ENCODE data around the gene NAA35. TPM values are rescaled to one million over a fixed set of nuclear protein-coding genes. Genes with fewer than 3 reads are reported as not detected.

Gene NAA35
- total RNA-seq, 1 experiment from 2014 or later, result 33.6 TPM

DNA sequence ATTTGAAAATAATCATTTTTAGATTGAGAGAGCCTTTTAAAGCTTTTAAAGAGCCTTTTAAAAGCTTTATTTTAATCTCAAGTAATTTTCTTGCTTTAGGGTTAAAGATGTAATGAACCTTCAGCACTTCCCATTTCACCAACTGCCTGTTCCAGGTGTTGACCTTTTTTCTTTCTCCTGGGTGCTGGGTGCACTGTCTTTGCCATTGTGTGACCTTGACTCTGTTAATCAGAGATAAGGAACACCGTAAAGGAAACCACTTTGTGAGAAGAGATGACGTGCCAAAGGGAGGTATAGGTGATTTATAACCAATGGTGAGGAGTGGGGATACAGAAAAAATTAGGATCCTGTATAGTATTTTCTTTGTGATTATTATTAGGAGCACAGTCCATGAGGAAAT lies 68.2 kb downstream of the NAA35 start:
- Histone ChIP-seq H3K4me2 (no peak overlapping the region), H4K20me1 (ENCODE audit: insufficient read depth) (peaks cover 5% of the 10 kb centered on the region; the same call in 1 of the 2 replicates), H3K9me2 (ENCODE audit: insufficient read depth) (no peaks in the 10 kb centered on the region), H3K27me3 (ENCODE audit: insufficient read depth, low read depth) (no peaks in the 10 kb centered on the region), H3F3A (ENCODE audit: insufficient read depth, low read depth) (peaks cover 4% of the 10 kb centered on the region; the same call in 1 of the 2 replicates), H3K4me1 (replicated peaks; ENCODE audit: insufficient read depth) (no peaks in the 10 kb centered on the region), H3K36me3 (ENCODE audit: low read depth) (peaks cover 38% of the 10 kb centered on the region), H2AFZ (no peak overlapping the region), H3K79me2 (ENCODE audit: low read depth) (no peaks in the 10 kb centered on the region), H3K27ac (no peak overlapping the region), H3K9me3 (ENCODE audit: insufficient read depth, low read depth) (0 out of 2 replicates have a peak, but pooled peaks cover 4% of the 10 kb centered on the region), H3K4me3 (no peak overlapping the region)
- intact Hi-C loops (cut with micrococcal nuclease; ENCODE audit: unreplicated experiment), result no loop called here
- ChIA-PET CTCF (no interaction called here), POLR2A (ENCODE audit: unreplicated experiment) (no interaction called here)
- no TSS peak for BruUV-seq (replicated peaks)
- no peak for TF ChIP-seq EZH2 (IDR thresholded peaks at IDR 0.05; ENCODE audit: low read depth)
- TF ChIP-seq, protein P1, sequence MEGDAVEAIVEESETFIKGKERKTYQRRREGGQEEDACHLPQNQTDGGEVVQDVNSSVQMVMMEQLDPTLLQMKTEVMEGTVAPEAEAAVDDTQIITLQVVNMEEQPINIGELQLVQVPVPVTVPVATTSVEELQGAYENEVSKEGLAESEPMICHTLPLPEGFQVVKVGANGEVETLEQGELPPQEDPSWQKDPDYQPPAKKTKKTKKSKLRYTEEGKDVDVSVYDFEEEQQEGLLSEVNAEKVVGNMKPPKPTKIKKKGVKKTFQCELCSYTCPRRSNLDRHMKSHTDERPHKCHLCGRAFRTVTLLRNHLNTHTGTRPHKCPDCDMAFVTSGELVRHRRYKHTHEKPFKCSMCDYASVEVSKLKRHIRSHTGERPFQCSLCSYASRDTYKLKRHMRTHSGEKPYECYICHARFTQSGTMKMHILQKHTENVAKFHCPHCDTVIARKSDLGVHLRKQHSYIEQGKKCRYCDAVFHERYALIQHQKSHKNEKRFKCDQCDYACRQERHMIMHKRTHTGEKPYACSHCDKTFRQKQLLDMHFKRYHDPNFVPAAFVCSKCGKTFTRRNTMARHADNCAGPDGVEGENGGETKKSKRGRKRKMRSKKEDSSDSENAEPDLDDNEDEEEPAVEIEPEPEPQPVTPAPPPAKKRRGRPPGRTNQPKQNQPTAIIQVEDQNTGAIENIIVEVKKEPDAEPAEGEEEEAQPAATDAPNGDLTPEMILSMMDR (conservative IDR thresholded peaks at IDR 0.05), result no peak
- no peak for DNase-seq

- ChIA-PET CTCF (no interaction called here), POLR2A (ENCODE audit: unreplicated experiment) (no interaction called here)
- no peaks in the 10 kb centered on the region for H3K9me3 ChIP-seq (ENCODE audit: insufficient read depth, low read depth)
- DNase-seq, result no peak
- H3K9me2 ChIP-seq (ENCODE audit: insufficient read depth), result no peaks in the 10 kb centered on the region
- intact Hi-C loops (cut with micrococcal nuclease; ENCODE audit: unreplicated experiment), result no loop called here
- no peak overlapping the region for H3K4me3 ChIP-seq
- H3K4me1 ChIP-seq (replicated peaks; ENCODE audit: insufficient read depth), result no peaks in the 10 kb centered on the region
- TF ChIP-seq, protein P1 (conservative IDR thresholded peaks at IDR 0.05), result no peak
- TF ChIP-seq EZH2 (IDR thresholded peaks at IDR 0.05; ENCODE audit: low read depth), result no peak
- H3F3A ChIP-seq (ENCODE audit: insufficient read depth, low read depth), result no peaks in the 10 kb centered on the region; the same call in 1 of the 2 replicates
- BruUV-seq (replicated peaks), result no TSS peak
- peaks cover 45% of the 10 kb centered on the region for H3K36me3 ChIP-seq (ENCODE audit: low read depth)
- no peak overlapping the region for H3K4me2 ChIP-seq
- H3K27me3 ChIP-seq (ENCODE audit: insufficient read depth, low read depth), result no peaks in the 10 kb centered on the region
- H4K20me1 ChIP-seq (ENCODE audit: insufficient read depth), result 0 out of 2 replicates have a peak, but pooled peaks cover 5% of the 10 kb centered on the region
- H3K27ac ChIP-seq, result no peak overlapping the region
- H3K79me2 ChIP-seq (ENCODE audit: low read depth), result no peaks in the 10 kb centered on the region
- H2AFZ ChIP-seq, result no peak overlapping the region
Measured at GRCh38 chr9:86020731-86021130, 79.8 kb downstream of the NAA35 start.

DNA sequence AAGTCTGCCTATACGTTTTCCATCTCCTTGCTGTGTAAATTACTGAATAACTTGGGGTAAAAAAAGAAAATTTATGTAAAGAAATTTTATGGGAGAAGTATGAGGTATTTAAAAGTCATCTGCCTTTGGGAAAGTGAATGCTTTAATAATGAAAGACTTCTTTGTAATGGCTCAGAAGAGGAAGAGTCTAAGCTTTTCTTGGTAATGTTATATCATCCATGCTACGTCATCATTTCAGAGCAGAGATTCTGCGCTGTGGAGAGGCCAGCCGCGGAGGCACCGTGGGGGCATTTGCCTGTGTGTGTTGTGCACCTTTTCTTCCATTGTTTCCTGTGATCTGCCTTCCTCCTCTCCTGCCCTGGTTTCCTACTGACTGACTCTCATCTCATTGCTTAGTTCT lies 80.2 kb downstream of the NAA35 start:
- CTCF ChIA-PET, result no interaction called here

More for the DNA sequence above, 80.2 kb downstream of the NAA35 start:
- H3K4me3 ChIP-seq, result no peak overlapping the region
- no peaks in the 10 kb centered on the region for H3K4me1 ChIP-seq (replicated peaks; ENCODE audit: insufficient read depth)
- H3K79me2 ChIP-seq (ENCODE audit: low read depth), result no peaks in the 10 kb centered on the region
- no peaks in the 10 kb centered on the region for H3K9me2 ChIP-seq (ENCODE audit: insufficient read depth)
- TF ChIP-seq EZH2 (IDR thresholded peaks at IDR 0.05; ENCODE audit: low read depth), result no peak
- TF ChIP-seq, protein P1 (conservative IDR thresholded peaks at IDR 0.05), result no peak
- intact Hi-C loops (cut with micrococcal nuclease; ENCODE audit: unreplicated experiment), result no loop called here
- no peaks in the 10 kb centered on the region for H3K27me3 ChIP-seq (ENCODE audit: insufficient read depth, low read depth)
- H4K20me1 ChIP-seq (ENCODE audit: insufficient read depth), result 0 out of 2 replicates have a peak, but pooled peaks cover 5% of the 10 kb centered on the region
- no TSS peak for BruUV-seq (replicated peaks)
- POLR2A ChIA-PET (ENCODE audit: unreplicated experiment), result no interaction called here
- H3K27ac ChIP-seq, result no peak overlapping the region
- DNase-seq, result no peak
- H3K4me2 ChIP-seq, result no peak overlapping the region
- no peak overlapping the region for H2AFZ ChIP-seq
- peaks cover 4% of the 10 kb centered on the region; the same call in 1 of the 2 replicates for H3F3A ChIP-seq (ENCODE audit: insufficient read depth, low read depth)
- no peaks in the 10 kb centered on the region for H3K9me3 ChIP-seq (ENCODE audit: insufficient read depth, low read depth)
- peaks cover 45% of the 10 kb centered on the region for H3K36me3 ChIP-seq (ENCODE audit: low read depth)
